Measurements from ENCODE around the gene TMPRSS4. TPM values are rescaled to one million over a fixed set of nuclear protein-coding genes. Genes with fewer than 3 reads are reported as not detected.

Gene TMPRSS4
- total and polyA plus RNA-seq, 2 of the 13 experiments (the other 11 are each of a cell fraction or from before 2014, with no cell fraction given), result 0.32 TPM; not detected in 1

GRCh38 chr11:118091690-118092089 lies 14.8 kb downstream of the TMPRSS4 start (continued):
- TF ChIP-seq ZBTB4 (CRISPR knock-in tag; IDR thresholded peaks at IDR 0.05; ENCODE audit: borderline replicate concordance) (no peak), ZNF296 (CRISPR knock-in tag; conservative IDR thresholded peaks at IDR 0.05) (no peak), PHF21A (CRISPR knock-in tag; IDR thresholded peaks at IDR 0.05) (no peak), HDAC6 (IDR thresholded peaks at IDR 0.05; ENCODE audit: low read depth, low read length) (no peak), PHF20 (CRISPR knock-in tag; IDR thresholded peaks at IDR 0.05) (no peak), IKZF4 (CRISPR knock-in tag; IDR thresholded peaks at IDR 0.05; ENCODE audit: borderline replicate concordance, low read depth, not compliant biosample characterization) (no peak), NR2F1 (CRISPR knock-in tag; IDR thresholded peaks at IDR 0.05) (no peak), CEBPZ (IDR thresholded peaks at IDR 0.05; ENCODE audit: low read length) (no peak), KMT2B (CRISPR knock-in tag; IDR thresholded peaks at IDR 0.05) (no peak), MLX (CRISPR knock-in tag; IDR thresholded peaks at IDR 0.05) (no peak), HOXA9 (CRISPR knock-in tag; IDR thresholded peaks at IDR 0.05; ENCODE audit: borderline replicate concordance) (no peak), ZNF567 (CRISPR knock-in tag; IDR thresholded peaks at IDR 0.05; ENCODE audit: borderline replicate concordance) (no peak), FLYWCH1 (CRISPR knock-in tag; IDR thresholded peaks at IDR 0.05) (no peak), ZNF343 (CRISPR knock-in tag; IDR thresholded peaks at IDR 0.05) (no peak)
- TF ChIP-seq, protein P1, sequence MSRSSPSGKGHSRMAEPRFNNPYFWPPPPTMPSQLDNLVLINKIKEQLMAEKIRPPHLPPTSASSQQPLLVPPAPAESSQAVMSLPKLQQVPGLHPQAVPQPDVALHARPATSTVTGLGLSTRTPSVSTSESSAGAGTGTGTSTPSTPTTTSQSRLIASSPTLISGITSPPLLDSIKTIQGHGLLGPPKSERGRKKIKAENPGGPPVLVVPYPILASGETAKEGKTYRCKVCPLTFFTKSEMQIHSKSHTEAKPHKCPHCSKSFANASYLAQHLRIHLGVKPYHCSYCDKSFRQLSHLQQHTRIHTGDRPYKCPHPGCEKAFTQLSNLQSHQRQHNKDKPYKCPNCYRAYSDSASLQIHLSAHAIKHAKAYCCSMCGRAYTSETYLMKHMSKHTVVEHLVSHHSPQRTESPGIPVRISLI (CRISPR knock-in tag; IDR thresholded peaks at IDR 0.05; ENCODE audit: borderline replicate concordance), result no peak
- TF ChIP-seq, protein P2, sequence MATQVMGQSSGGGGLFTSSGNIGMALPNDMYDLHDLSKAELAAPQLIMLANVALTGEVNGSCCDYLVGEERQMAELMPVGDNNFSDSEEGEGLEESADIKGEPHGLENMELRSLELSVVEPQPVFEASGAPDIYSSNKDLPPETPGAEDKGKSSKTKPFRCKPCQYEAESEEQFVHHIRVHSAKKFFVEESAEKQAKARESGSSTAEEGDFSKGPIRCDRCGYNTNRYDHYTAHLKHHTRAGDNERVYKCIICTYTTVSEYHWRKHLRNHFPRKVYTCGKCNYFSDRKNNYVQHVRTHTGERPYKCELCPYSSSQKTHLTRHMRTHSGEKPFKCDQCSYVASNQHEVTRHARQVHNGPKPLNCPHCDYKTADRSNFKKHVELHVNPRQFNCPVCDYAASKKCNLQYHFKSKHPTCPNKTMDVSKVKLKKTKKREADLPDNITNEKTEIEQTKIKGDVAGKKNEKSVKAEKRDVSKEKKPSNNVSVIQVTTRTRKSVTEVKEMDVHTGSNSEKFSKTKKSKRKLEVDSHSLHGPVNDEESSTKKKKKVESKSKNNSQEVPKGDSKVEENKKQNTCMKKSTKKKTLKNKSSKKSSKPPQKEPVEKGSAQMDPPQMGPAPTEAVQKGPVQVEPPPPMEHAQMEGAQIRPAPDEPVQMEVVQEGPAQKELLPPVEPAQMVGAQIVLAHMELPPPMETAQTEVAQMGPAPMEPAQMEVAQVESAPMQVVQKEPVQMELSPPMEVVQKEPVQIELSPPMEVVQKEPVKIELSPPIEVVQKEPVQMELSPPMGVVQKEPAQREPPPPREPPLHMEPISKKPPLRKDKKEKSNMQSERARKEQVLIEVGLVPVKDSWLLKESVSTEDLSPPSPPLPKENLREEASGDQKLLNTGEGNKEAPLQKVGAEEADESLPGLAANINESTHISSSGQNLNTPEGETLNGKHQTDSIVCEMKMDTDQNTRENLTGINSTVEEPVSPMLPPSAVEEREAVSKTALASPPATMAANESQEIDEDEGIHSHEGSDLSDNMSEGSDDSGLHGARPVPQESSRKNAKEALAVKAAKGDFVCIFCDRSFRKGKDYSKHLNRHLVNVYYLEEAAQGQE (IDR thresholded peaks at IDR 0.05; ENCODE audit: borderline replicate concordance in 1 of 2, low read depth in 1 of 2, low read length in 2 of 2), result no peak

All from HepG2 (cell line).